ENCODE results near the gene NCAM1.

DNA sequence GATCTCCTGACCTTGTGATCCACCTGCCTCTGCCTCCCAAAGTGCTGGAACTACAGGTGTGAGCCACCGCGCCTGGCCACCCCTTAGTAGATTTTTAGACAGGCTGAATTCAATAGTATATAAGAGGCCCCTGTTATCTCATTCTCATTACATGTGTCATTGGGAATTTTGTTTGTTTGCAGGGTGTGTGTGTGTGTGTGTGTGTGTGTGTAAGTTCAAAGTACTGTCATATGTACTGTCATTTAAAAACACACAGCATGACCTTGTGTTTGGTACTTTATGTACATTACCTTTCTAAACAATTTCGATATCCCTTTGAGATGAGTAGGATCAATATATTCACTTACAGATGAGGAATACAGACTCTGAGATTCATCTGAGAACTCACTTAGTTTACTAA, 234.5 kb downstream of the NCAM1 start:
- TF ChIP-seq, protein P1, sequence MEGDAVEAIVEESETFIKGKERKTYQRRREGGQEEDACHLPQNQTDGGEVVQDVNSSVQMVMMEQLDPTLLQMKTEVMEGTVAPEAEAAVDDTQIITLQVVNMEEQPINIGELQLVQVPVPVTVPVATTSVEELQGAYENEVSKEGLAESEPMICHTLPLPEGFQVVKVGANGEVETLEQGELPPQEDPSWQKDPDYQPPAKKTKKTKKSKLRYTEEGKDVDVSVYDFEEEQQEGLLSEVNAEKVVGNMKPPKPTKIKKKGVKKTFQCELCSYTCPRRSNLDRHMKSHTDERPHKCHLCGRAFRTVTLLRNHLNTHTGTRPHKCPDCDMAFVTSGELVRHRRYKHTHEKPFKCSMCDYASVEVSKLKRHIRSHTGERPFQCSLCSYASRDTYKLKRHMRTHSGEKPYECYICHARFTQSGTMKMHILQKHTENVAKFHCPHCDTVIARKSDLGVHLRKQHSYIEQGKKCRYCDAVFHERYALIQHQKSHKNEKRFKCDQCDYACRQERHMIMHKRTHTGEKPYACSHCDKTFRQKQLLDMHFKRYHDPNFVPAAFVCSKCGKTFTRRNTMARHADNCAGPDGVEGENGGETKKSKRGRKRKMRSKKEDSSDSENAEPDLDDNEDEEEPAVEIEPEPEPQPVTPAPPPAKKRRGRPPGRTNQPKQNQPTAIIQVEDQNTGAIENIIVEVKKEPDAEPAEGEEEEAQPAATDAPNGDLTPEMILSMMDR (IDR thresholded peaks at IDR 0.05): no peak
- no peak for TF ChIP-seq POLR2AphosphoS5 (IDR thresholded peaks at IDR 0.05)
- no peak for TF ChIP-seq POLR2A (IDR thresholded peaks at IDR 0.05)
